ENCODE data around the gene SLF1. TPM values are rescaled to one million over a fixed set of nuclear protein-coding genes. Genes with fewer than 3 reads are reported as not detected.

The SLF1 gene
- total RNA-seq, 2 experiments from 2014 or later = 15.0 to 19.0 TPM

DNA sequence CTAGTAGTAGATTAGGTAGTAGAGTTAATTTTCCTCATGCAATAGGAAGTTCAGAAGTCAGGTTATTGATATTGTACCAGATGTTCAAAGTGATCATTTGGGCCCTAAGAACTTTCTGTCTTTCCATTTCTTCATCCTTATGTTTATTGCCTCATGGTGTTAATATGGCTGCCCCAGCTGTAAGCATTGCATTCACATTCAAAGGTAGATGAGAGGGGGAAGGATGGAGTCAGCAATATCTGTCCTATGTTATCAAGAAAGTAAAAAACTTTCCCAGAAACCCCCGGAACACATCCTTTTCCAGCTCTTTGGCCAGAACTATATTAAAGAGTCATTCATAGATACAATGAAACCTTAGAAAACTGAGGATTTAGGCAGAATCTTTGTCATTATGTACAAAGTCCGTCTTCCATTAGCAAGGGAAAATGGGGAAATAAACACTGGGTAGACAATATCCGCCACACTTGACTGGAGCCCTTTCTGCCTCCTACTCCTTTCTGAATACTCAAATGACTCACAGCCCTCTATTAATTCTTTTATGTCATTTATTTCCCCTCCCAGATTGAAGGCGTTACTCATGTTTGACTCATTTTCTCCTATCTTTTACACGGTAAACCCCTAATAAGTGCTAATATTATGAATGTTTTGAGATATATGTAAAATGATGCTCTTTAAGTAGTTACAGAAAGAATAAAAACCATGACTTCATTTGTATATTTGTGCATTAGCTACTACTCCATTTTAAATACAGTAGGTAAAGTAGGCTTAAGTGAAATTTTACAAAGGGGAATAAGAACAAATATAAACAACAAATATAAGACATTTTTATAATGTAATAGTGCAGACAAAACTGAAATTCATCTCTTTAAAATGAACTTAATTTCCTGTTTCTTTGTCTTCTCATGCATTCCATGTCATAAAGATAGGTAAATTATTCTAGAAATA is 127.6 kb downstream of the SLF1 start:
- POLR2A ChIA-PET = interaction anchor here (0.6 kb wide), 1 partner anchor 357 kb away, joined by 3 read pairs; no protein-coding TSS in a partner anchor
- Mint-ChIP-seq H3K4me1 (peaks cover 2% of the 10 kb centered on the region), H3K4me3 (no peak overlapping the region), H3K27me3 (no peaks in the 10 kb centered on the region), H3K9me3 (no peaks in the 10 kb centered on the region), H3K27ac (no peak overlapping the region), H3K36me3 (ENCODE audit: low read depth) (no peaks in the 10 kb centered on the region)
- DNase-seq = no peak
- CTCF ChIA-PET = interaction anchor here (1.6 kb wide), 1 partner anchor 8 kb away, joined by 5 read pairs; no protein-coding TSS in a partner anchor

DNA sequence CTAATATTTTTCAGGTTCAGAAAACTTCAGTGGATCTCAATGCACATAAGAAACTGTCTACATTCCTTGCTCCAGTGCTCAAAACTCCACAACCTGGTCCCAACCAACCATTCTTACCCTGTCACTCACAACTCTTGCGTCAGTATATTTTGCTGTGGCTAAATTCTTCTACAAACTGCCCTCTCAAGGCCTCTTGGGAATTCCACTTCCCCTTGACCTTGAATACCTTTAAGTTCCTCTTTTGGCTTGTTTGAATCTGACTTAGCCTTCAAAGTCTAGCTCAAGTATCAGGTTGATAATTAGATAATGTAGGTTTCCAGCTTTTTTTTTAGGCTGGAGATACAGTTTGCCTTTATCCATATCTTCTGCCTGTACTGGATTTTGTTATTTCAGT is 128.3 kb downstream of the SLF1 start:
- CTCF ChIA-PET = interaction anchor here (1.6 kb wide), 1 partner anchor 8 kb away, joined by 5 read pairs; no protein-coding TSS in a partner anchor
- no peak overlapping the region for H3K27ac Mint-ChIP-seq
- no peak for DNase-seq

More for the DNA sequence above, 128.3 kb downstream of the SLF1 start:
- H3K27me3 Mint-ChIP-seq = no peaks in the 10 kb centered on the region
- no peaks in the 10 kb centered on the region for H3K36me3 Mint-ChIP-seq (ENCODE audit: low read depth)
- no peaks in the 10 kb centered on the region for H3K9me3 Mint-ChIP-seq
- POLR2A ChIA-PET = interaction anchor here (0.6 kb wide), 1 partner anchor 357 kb away, joined by 3 read pairs; no protein-coding TSS in a partner anchor
- H3K4me1 Mint-ChIP-seq = peaks cover 2% of the 10 kb centered on the region
- no peak overlapping the region for H3K4me3 Mint-ChIP-seq

Other genes starting within 250 kb of the SLF1 start
- 1 to 10 TPM; 2.1 to 2.7 TPM for gene KIAA0825, start 65 bp upstream of the SLF1 start, total RNA-seq